HEK293T (cell line): ENCODE data around the gene FAIM.

Experiments
- ARNT ChIP-seq: fragments of 450-650 bp; IDR thresholded peaks from 2 replicates; pipeline ENCODE4 v1.6.1; 2017; ENCODE audit warnings: mild to moderate bottlenecking
- CTBP1 ChIP-seq: fragments of 450-650 bp; IDR thresholded peaks from 2 replicates; pipeline ENCODE4 v1.6.1; 2016; ENCODE audit warnings: borderline replicate concordance
- ELF4 ChIP-seq: fragments of 450-650 bp; IDR thresholded peaks from 2 replicates; pipeline ENCODE4 v1.6.1; 2017; ENCODE audit warnings: antibody characterized with exemption
- FOXA1 ChIP-seq: fragments of 450-650 bp; IDR thresholded peaks from 2 replicates; pipeline ENCODE4 v1.6.1; 2016; ENCODE audit warnings: mild to moderate bottlenecking
- FOXK2 ChIP-seq: fragments of 450-650 bp; IDR thresholded peaks from 2 replicates; pipeline ENCODE4 v1.6.1; 2016; ENCODE audit warnings: mild to moderate bottlenecking
- FOXM1 ChIP-seq: fragments of 450-650 bp; IDR thresholded peaks from 2 replicates; pipeline ENCODE4 v1.6.1; 2017; ENCODE audit warnings: mild to moderate bottlenecking, borderline replicate concordance
- L3MBTL2 ChIP-seq: fragments of 450-650 bp; conservative IDR thresholded peaks from 2 replicates; pipeline ENCODE4 v1.6.1; 2016; ENCODE audit warnings: mild to moderate bottlenecking
- LEF1 ChIP-seq: fragments of 450-650 bp; IDR thresholded peaks from 2 replicates; pipeline ENCODE4 v1.6.1; 2017; ENCODE audit warnings: mild to moderate bottlenecking, borderline replicate concordance
- SUZ12 ChIP-seq: fragments of 450-650 bp; IDR thresholded peaks from 2 replicates; pipeline ENCODE4 v1.6.1; 2016; ENCODE audit warnings: mild to moderate bottlenecking
- TARDBP ChIP-seq: fragments of 450-650 bp; IDR thresholded peaks from 2 replicates; pipeline ENCODE4 v1.6.1; 2016

GRCh38 chr3:138624518-138624917 lies 15.9 kb downstream of the FAIM start:
- no peak for TF ChIP-seq FOXK2
- TF ChIP-seq L3MBTL2 = no peak
- TF ChIP-seq FOXM1 = no peak
- TF ChIP-seq SUZ12 = no peak
- TF ChIP-seq ARNT = no peak
- TF ChIP-seq CTBP1 = no peak
- TF ChIP-seq LEF1 = no peak
- TF ChIP-seq TARDBP = no peak
- TF ChIP-seq ELF4 = no peak
- TF ChIP-seq FOXA1 = no peak
